GM21423 (cell line): ENCODE results near the gene SLC9A8.

ENCODE experiments used
- ATAC-seq: cut with Tn5 transposase; IDR thresholded peaks from one replicate; pipeline ENCODE4 v1.9.1; 2021; ENCODE audit warnings: mild to moderate bottlenecking, moderate library complexity; ENCODE audit not compliant: unreplicated experiment

SLC9A8 gene

DNA sequence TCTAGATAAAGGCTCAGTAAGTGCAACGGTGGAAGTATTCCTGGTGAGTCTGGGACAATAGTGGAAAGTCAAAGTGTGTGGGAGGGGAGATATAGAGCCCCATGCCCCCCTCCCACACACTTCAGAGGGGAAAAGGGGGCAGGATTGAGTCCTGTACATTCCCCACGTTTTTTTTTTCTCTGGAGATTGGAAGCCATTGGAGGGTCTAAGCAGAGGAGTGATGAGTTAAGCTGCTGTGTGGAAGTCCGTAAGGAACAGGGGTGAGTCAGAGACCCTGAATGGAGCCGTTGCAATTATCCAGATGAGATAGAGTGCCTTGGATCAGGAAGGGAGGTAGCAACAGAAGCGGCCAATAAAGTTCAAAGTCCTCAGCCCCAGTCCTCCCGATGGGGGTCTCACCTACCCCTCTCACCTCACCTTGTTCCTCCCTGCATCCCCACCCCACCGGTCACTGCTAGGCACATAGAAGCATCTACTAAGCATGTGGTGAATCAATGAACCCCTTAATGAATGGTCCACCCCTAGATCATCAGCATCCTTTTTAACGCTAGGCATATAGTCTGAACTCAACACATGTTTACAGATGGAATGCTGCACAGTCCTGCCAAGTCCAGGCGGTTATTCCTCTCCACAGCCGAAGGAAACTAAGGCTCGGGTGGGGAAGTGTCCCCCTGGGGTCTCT is 662 bp upstream of the SLC9A8 start:
- ATAC-seq = peak; percentile 15

DNA sequence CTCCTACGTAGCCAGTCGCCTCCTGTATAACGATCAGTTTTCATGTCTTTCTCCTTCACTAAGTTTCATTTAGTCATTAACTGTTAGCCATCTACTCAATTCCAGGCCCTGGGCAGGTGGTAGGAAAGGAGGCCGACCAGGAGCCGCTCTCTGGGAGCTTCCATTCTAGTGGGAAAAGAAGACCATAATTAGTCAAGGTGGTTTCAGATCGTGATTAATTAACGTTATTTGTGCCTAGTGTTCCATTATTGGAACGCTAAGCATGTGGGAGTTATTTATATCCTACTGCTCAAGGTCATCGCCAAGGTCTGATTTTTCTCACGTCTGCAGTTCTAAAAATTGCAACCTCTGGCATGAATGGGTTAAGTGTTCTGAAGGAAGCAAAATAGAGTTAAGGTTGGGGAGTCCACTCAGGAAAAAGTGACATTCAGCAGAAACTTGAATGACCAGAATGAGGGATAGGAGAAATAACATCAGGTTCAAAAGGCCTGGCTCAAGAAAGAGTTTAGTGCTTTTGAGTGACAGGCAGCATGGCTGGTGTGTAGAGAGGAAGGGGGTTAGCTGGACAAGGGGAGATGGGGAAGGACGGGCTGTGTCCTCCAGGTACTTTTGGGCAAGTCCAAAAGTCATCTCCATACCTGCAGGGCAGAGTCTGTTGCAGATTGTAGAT is 812 bp downstream of the SLC9A8 start:
- no peak for ATAC-seq

DNA sequence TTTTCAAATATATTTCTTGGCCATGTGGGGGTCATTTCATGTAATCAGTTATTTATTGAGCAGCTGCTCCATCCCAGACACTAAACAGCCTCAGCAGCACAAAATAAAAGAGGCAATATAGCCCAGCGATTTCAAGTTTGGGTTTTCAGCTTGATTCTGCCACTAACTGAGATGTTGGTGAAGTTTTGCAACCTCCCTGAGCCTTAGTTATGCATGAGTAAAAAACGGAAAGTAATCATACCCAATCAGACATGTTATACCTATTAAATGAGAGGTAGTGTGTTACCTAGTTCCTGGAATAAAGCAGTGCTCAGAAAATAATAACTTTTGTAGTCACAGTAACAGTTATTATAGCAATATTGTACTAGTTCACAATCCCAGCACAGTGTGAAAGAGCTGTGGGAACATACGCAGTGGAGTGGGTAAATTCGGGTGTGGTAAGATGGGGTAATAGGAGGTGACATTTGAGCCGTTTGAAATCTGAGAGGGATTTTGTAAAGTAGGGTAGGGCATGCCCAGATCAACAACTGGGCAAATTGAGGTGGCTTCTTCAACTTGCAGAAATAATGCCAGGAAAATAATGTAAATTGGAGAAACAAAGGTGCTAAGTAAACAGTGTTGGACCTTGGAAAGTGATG is 1.5 kb downstream of the SLC9A8 start:
- no peak for ATAC-seq

DNA sequence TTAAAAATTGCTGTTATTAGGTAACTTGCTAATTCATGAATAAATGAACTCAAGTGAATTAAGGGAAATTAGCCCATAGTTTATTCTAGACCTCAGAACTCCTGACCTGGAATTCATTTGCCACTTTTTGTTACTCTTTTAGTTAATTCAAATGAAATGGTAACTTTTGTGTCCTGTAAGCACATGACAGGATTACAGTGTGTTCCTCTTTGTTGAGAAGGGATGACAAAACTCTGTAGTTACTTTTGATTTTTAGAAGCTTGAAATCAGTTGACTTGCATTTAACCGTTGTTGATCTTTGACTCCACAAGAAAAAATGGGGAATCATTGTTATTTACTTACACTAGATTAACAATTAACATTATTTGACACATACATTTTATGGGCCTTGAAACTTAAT is 6.2 kb downstream of the SLC9A8 start:
- ATAC-seq = no peak

DNA sequence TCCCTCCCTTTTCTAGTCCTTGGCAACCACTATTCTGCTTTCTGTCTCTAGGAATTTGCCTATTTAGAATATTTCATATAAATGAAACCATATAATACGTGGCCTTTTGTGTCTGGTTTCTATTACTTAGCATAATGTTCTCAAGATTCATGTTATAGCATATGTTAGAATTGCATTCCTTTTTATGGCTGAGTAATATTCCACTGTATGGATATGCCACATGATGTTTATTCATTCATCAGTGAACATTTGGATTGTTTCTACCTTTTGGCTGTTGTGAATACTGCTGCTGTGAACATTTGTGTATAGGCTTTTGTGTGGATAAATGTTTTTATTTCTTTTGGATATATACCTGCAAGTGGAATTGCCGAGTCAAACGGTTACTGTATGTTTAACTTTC is 7.1 kb downstream of the SLC9A8 start:
- no peak for ATAC-seq

DNA sequence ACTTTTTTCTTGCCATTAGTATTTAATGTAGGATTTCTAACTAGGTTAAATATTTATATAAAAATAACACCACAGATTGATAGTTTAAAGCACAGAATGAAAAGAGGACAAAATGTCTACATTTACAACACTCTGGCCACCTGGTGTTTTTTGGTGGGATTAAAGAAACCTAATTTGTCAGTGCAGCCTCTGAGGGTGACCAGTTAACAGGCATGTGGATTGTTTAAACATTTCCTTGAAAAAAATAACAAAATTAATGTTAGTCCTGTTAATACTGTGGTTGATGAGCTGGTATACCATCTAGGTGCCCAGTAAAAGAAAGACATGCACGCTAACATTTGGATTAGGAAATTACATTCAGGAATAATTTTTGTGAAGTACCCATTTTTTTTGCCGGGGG is 8.8 kb downstream of the SLC9A8 start:
- ATAC-seq = no peak

DNA sequence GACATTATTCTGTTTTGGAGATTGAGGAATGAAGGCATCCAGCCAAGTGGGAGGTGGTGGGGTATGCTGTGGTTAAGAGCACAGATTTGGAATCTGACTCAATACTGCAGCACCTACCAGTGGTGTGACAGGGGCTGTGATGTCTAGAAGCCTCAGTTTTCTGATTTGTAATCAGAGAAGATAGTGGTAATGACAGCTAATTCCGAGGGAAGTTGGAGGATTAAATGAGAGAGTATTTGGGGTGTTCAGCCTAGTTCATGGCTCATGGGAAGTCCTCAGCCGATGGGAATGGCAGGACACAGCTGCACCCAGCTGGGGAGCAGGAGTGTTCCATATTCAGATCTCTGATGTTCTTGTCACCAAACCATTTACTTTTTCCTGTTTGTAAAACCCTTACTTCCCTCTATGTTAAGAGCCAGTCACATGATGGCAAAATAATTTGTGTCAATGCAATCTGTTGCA is 9.3 kb downstream of the SLC9A8 start:
- no peak for ATAC-seq

DNA sequence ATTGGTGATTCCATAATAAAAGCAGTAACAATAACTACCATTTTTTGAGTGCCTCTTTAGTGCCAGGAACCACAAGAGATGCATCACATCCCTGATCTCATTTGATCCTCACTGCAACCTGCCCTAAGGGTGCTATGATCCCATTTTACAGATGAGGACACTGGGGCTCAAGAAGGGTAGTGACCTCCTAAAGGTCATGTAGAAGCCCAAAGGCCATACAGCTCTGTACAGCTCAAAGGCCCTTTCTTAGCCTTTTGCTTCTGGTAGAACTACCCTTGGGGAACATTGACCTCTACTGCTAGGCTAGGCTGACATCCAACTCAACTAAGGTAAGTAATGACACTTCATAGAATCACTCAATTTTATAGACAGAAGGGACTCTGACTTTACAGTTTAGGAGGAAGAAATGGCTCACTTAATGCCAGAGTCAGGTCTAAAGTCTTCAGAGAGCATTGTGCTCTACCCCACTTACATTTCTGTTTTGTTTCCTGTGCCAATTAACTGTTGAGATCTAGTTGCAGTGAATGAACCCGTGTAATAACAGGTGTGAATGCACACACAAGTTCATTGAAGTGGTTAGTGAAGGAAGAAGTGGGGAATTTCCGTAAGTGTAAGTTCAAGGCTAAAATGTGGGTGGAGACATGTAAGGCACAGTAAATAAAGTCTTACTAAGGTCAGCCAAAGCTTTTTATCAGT is 10.7 kb downstream of the SLC9A8 start:
- no peak for ATAC-seq

DNA sequence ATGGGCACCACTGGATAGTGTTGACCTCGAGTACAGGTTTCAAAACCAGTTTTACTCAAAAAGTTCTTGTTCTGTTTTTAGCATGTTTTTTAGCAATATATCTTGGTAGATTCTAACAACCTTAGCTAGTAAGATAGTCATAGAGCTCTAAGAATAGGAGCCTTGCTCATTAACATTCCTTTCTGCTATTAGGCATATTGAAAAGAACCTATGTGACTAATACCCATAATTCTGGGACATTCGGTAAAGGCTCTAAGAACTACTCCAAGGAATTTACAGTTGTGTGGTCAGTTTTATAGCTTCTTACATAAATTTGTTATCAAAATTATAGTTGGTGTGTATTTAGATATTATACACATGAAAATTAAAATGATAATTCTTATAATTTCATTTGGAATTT is 11.6 kb downstream of the SLC9A8 start:
- ATAC-seq = no peak

DNA sequence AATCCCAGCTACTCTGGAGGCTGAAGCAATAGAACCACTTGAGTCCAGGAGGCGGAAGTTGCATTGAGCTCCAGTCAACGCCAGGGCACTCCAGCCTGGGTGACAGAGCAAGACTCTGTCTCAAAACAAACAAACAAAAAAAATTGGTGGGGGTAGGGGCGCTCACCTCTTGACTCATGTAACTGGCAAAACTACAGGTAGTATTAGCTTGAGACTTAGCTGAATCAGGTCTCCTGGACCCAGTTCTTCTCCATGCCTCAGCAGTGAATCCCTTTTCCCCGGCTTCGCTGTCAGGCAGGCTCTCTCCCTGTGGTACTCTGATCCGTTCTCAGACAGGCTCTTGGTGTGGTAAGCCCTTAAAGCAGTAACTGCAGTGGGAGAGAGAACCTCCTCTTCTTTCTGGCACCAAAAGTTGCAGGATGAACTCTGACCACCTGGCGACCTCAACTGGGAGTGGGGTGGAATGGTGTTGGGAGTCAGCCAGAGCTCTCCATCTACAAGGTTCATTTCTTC is 12.9 kb downstream of the SLC9A8 start:
- ATAC-seq = no peak

DNA sequence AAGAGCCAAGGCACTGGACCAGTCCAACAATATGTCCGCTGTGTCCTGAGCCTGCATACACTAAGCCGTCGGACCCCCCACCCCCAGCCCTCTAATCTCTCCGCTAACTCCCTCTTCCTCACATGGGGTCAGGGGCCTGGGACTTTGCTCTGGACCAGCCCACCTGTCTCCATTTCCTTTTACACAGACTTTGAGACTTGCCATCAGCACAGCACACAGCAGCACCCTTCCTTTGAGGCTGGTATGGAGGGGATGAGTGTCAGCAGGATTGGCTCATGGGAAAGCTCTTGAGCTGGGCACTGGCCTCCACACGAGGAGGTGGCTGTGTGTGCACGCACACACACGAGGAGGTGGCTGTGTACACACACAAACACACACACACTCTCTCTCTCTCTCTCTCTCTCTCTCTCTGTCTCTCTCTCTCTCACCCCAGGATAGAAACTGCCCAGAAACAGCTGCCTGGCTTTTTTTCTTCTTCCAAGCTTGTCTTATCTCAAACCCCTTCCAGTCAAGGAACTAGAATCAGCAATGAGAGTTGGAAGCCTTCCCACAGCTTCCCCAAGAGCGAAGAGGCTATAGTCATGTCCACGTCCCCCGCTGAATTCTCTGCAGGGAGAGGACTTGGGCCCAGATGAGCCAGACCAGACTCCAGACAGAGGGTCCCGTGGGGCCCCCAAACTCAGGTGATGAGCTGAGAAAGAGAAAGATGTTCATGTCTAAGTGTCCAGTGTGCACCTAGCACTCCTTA is 18.6 kb downstream of the SLC9A8 start:
- no peak for ATAC-seq

DNA sequence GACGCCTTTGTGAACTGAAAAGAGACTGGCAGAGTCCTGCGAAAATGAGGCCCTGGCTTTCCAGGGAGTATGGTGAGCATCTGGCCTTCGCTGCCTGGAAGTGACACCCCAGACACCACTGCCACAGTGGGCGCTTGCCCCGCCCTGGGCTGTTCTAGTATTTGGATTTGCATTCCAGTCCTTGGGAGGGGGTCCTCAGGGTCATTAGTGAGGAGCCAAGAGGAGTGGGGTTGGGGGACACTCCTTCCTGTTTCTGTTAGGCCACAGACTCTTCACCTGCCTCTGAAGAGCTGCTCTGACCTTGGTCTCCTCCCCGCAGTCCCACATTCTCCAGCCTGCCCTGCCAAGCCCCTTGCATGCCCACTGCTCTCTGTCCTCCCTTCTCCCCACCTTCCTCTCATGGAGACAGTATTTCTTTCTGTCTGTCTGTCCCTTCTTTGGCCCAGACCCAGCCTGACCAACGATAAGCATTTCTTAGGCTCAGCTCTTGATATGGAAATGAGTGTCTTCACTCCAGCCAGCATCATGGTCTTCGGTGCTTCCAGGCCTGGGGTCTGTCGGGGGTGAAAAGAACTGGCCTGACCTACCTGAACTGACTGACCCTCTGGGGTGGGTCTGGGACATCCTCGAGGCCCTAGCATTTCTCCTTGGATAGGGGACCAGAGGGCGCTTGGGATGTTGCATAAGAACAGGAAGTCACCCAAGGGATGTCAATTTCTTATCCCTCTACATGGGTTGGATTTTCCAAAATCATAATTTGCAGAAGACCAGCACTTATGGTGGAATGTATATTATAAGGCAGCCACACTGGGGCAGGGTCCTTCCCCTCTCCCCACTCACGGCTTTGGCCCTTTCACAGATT is 19.4 kb downstream of the SLC9A8 start:
- no peak for ATAC-seq

DNA sequence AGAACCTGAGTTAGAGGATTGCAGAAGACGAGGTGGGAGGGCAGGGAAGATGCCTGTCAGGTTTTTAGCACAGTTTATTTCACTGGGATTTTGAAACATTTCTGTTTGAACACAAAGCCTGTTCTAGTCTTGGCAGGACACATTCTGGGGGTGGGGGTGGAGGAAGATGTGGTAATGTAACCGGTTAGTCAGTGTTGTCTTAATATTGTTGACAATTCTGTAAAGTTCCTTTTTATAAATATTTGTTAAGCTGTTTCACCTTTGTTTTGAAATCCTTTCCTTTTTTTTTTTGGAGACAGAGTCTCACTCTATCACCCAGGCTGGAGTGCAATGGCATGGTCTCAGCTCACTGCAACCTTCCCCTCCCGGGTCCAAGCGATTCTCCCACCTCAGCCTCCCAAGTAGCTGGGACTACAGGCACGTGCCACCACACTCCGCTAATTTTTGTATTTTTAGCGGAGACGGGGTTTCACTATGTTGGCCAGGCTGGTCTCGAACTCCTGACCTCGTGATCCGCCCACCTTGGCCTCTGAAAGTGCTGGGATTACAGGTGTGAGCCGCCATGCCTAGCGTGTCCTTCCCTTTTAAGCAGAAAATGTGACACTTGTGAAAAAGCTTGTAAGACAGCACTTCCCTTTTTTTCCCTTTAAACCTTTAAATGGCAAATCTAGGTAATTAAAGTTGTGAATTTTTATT is 20.2 kb downstream of the SLC9A8 start:
- ATAC-seq = no peak

DNA sequence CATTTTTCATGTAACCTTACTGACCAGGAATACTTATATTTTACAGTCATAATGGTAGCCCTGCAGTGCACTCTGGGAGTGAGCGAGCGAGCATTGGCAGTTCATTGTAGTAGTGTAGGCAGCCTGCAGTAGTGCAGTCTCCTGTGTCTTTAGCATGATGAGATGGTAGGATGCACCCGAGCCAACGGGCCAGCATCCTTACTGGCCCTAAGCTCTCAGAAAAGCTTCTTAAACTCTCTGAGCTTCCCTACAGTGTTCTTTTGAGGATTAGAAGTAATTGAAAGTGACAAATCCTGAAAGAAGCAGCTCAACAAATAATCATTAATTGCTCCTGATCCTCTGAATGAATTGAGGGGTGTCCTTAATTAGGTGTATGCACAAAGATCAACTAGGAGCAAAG is 20.9 kb downstream of the SLC9A8 start:
- no peak for ATAC-seq

DNA sequence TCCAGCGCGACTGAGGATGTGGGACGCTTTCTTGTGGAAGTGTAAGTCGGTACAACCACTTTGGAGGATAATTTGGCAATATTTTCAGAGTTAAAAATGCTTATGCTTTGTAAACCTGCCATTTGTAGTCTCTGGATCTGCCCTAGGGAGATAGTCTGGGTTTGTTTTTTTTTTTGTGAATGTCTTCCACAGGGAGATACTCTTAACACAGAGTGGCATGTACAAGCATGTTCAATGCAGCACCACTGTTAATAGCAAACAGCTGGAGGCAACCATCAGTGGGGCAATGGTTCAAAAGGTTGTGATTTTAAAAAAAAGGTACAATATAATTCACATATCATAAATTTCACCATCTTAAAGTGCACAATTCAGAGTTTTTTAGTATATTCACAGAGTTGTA is 22.4 kb downstream of the SLC9A8 start:
- ATAC-seq = no peak

DNA sequence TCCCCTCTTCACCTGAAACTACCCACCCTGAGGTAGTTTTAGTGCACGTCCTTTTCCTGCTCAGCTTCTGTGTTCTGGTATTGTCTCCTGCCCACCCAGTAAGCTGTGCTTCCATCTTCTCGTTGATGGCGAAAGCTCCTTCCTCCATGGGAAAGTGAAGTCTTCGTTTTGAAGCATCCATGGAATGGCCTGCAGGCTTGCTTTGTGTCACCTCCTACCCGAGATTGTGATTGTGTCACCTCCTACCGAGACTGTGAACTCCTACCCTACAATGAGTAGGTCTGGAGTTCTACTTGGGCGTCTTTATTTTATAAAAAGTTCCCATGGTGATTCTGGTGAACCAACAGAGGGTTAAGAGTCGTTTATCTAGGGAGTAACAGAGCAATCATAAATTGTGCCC is 25.9 kb downstream of the SLC9A8 start:
- ATAC-seq = no peak

DNA sequence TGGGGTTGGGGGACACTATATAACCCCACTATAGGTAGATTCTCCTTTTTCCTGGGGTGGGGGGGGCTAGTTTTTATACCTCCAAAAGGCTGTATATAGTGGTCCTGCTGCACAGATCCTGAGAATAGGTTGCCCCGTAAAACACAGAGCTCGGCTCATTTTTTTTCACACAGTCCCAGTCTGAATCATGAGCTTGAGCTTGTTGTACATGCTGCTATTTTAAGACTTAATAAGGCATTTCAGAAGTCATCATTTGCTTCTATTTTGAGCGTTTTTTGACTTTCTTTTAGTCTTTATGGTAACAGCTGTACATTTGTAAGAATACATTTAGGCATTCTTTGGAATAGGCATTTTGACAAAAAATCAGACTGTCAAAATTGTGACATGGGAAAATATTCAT is 30.5 kb downstream of the SLC9A8 start:
- no peak for ATAC-seq

DNA sequence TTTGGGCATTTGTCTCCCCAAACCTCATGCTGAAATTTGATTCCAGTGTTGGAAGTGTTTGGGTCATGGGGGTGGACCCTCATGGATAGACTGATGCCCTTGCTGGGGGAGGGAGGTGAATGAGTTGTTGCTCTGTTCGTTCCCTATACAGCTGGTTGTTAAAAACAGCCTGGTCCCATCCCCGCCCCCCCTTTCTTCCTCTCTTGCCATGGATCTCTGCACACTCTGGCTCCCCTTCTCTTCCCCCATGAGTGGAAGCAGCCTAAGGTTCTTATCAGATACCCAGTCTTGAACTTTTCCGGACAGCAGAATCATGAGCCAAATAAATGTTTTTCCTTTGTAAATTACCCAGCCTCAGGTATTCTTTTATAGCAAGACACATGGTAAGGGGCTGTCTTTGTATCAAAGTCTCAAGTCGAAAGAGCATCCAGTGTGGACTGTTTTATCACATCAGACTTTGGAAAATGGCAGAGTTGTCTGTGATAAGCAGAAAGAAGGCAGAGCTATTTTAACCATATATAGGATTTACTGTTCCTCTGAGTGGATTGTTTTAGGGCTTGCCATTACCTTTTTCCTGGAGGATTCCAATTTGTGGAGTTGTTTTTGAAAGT is 31.2 kb downstream of the SLC9A8 start:
- no peak for ATAC-seq

DNA sequence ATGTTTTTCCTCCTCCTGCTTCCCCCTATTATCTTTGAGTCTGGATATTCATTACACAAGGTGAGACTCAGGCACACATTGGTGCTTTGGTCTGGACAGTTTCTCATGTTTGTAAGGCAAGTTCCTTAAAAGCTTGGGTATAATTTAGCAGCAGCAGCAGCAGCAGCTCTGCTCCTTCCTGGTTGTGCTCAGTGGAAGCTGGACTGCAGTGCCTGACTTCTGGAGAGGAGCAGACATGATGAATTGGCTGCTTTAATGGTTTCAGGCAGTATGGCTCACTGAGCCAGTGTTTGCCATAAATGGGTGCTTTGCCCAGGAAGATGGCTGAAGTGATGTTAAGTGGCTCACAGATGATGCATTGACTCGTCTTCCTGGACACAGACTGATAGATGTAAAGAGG is 32.4 kb downstream of the SLC9A8 start:
- no peak for ATAC-seq
